22Rv1 (cell line): ENCODE measurements around the gene NEDD4L.

Experiments used
- CTCF ChIP-seq: fragments of 450-650 bp; IDR thresholded peaks from 2 replicates; pipeline ENCODE4 v1.5.1; 2017; ENCODE audit warnings: mild to moderate bottlenecking
- ZFX ChIP-seq: fragments of 450-650 bp; IDR thresholded peaks from 2 replicates; pipeline ENCODE4 v1.6.1; 2017; ENCODE audit warnings: antibody characterized with exemption, borderline replicate concordance

GRCh38 chr18:58229162-58229561 lies 185.1 kb downstream of the NEDD4L start:
- TF ChIP-seq CTCF = no peak
- TF ChIP-seq ZFX = no peak
